HCT116 (cell line): Measurements from ENCODE around the gene GADD45G.

Experiments
- EGR1 ChIP-seq: IDR thresholded peaks from 2 replicates; pipeline ENCODE4 v1.6.1; 2012; ENCODE audit warnings: low read depth
- EZH2 ChIP-seq: fragments of 200-600 bp; sonication (generic); IDR thresholded peaks from 2 replicates; pipeline ENCODE4 v1.6.1; 2017; ENCODE audit warnings: antibody characterized with exemption, mixed run types
- EZH2phosphoT487 ChIP-seq: fragments of 200-600 bp; IDR thresholded peaks from 2 replicates; pipeline ENCODE4 v1.6.1; 2018; ENCODE audit warnings: antibody characterized with exemption, borderline replicate concordance
- POLR2A ChIP-seq: IDR thresholded peaks from 2 replicates; pipeline ENCODE4 v1.7.0; 2011; ENCODE audit warnings: borderline replicate concordance; ENCODE audit not compliant: insufficient read depth, insufficient read length; ENCODE audit errors: extremely low read depth
- POLR2AphosphoS5 ChIP-seq: IDR thresholded peaks from 2 replicates; pipeline ENCODE4 v1.6.1; 2011; ENCODE audit warnings: mild to moderate bottlenecking, low read depth, low read length, moderate library complexity
- RAD21 ChIP-seq: IDR thresholded peaks from 2 replicates; pipeline ENCODE4 v1.6.1; 2012; ENCODE audit warnings: low read depth, mild to moderate bottlenecking
- SIN3A ChIP-seq: IDR thresholded peaks from 2 replicates; pipeline ENCODE4 v1.6.1; 2012; ENCODE audit warnings: low read depth
- TF ChIP-seq, protein P1 (sequence below), 3 experiments: fragments of 200-600 bp in 1 of 3; sonication (generic) in 1 of 3; IDR thresholded peaks in 2 of 3; conservative IDR thresholded peaks in 1 of 3; 2 replicates each; pipeline ENCODE4 v1.5.1; 2012 to 2017; ENCODE audit warnings: low read depth in 2 of 3, low read length in 2 of 3, antibody characterized with exemption in 1 of 3, borderline replicate concordance in 1 of 3, control low read depth in 1 of 3, mild to moderate bottlenecking in 1 of 3, mixed read lengths in 1 of 3, mixed run types in 1 of 3, moderate library complexity in 1 of 3; ENCODE audit not compliant: insufficient read depth in 1 of 3
- TF ChIP-seq, protein P2 (sequence below): IDR thresholded peaks from 2 replicates; pipeline ENCODE4 v1.6.1; 2012

DNA sequence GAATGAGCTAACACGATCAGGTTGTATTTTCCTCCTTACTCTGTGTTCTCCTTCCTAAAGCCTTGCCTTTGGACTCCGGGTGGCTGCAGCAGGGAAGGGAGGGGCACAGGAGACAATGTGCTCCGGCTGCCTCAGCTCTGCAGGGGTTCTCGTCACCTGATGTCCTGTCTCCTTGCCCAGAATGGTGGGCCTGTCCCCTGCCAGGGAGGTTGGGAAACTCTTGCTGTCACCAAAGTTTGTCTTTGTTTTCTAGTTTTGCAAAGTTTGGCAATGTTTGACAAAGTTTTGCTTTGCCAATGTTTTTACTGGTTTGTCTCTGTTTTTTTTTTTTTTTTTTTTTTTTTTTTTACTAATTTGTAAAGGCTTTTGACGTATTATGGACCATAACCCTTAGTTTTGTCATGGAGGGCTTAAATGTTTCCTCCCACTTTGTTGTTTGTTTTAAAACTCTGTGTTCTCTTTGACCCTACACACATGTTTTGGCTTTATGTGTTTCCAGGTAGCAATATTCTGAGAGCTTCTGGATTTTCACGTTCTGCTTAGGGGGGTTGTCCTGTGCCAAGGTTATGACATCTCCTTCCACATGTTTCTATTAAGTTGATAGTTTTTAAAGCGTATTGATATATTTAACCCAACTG lies 49.3 kb downstream of the GADD45G start:
- TF ChIP-seq, protein P1, sequence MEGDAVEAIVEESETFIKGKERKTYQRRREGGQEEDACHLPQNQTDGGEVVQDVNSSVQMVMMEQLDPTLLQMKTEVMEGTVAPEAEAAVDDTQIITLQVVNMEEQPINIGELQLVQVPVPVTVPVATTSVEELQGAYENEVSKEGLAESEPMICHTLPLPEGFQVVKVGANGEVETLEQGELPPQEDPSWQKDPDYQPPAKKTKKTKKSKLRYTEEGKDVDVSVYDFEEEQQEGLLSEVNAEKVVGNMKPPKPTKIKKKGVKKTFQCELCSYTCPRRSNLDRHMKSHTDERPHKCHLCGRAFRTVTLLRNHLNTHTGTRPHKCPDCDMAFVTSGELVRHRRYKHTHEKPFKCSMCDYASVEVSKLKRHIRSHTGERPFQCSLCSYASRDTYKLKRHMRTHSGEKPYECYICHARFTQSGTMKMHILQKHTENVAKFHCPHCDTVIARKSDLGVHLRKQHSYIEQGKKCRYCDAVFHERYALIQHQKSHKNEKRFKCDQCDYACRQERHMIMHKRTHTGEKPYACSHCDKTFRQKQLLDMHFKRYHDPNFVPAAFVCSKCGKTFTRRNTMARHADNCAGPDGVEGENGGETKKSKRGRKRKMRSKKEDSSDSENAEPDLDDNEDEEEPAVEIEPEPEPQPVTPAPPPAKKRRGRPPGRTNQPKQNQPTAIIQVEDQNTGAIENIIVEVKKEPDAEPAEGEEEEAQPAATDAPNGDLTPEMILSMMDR (IDR thresholded peaks at IDR 0.05 in 2 of 3, conservative IDR thresholded peaks at IDR 0.05 in 1 of 3; ENCODE audit: borderline replicate concordance in 1 of 3, insufficient read depth in 1 of 3, low read depth in 2 of 3, low read length in 2 of 3): no peak
- TF ChIP-seq POLR2A (no peak), SIN3A (no peak), EZH2 (no peak), EZH2phosphoT487 (no peak), POLR2AphosphoS5 (no peak), EGR1 (no peak), RAD21 (no peak)
- TF ChIP-seq, protein P2, sequence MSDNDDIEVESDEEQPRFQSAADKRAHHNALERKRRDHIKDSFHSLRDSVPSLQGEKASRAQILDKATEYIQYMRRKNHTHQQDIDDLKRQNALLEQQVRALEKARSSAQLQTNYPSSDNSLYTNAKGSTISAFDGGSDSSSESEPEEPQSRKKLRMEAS: no peak
